GM12865 (cell line): Measurements from ENCODE around the gene HDAC9.

ENCODE experiments used
- DNase-seq: peaks from one replicate; pipeline ENCODE4 v3.0.0; 2010; ENCODE audit warnings: low read depth
- H3K4me3 ChIP-seq: 2 replicates; pipeline ENCODE4 v1.5.1; 2011; ENCODE audit warnings: mild to moderate bottlenecking, low read depth, low read length, control low read depth
- CTCF ChIP-seq: IDR thresholded peaks from 2 replicates; pipeline ENCODE4 v1.5.1; 2011; ENCODE audit warnings: low read length, control low read depth, low read depth, inconsistent platforms; ENCODE audit not compliant: insufficient read depth; ENCODE audit errors: missing control alignments

HDAC9 gene

GRCh38 chr7:18864967-18865366, 369.4 kb downstream of the HDAC9 start:
- TF ChIP-seq CTCF = no peak
- no peak for DNase-seq
- no peak overlapping the region for H3K4me3 ChIP-seq

GRCh38 chr7:18866359-18867036, 370.9 kb downstream of the HDAC9 start:
- DNase-seq = peak; percentile 41
- H3K4me3 ChIP-seq = no peak overlapping the region

GRCh38 chr7:18872344-18872743, 376.8 kb downstream of the HDAC9 start:
- TF ChIP-seq CTCF = no peak
- no peak overlapping the region for H3K4me3 ChIP-seq
- no peak for DNase-seq

More at GRCh38 chr7:18866359-18867036, 370.9 kb downstream of the HDAC9 start:
- TF ChIP-seq CTCF = no peak

- peak; percentile 3 for TF ChIP-seq CTCF
- H3K4me3 ChIP-seq = no peak overlapping the region
- DNase-seq = no peak
Observed at GRCh38 chr7:18873734-18874336, 378.3 kb downstream of the HDAC9 start.

- DNase-seq = no peak
- H3K4me3 ChIP-seq = no peak overlapping the region
- no peak for TF ChIP-seq CTCF
Observed at GRCh38 chr7:18874880-18875279, 379.3 kb downstream of the HDAC9 start.

- DNase-seq = no peak
- no peak for TF ChIP-seq CTCF
- H3K4me3 ChIP-seq = no peak overlapping the region
Observed at GRCh38 chr7:18877874-18878273, 382.3 kb downstream of the HDAC9 start.

GRCh38 chr7:18886832-18887231, 391.3 kb downstream of the HDAC9 start:
- no peak for DNase-seq
- H3K4me3 ChIP-seq = no peak overlapping the region
- TF ChIP-seq CTCF = no peak
